ENCODE data around the gene OLFM2.

The OLFM2 gene

GRCh38 chr19:9903336-9903735, 33.0 kb downstream of the OLFM2 start:
- no peak for DNase-seq

GRCh38 chr19:9901642-9902041, 34.7 kb downstream of the OLFM2 start:
- DNase-seq: no peak

DNA sequence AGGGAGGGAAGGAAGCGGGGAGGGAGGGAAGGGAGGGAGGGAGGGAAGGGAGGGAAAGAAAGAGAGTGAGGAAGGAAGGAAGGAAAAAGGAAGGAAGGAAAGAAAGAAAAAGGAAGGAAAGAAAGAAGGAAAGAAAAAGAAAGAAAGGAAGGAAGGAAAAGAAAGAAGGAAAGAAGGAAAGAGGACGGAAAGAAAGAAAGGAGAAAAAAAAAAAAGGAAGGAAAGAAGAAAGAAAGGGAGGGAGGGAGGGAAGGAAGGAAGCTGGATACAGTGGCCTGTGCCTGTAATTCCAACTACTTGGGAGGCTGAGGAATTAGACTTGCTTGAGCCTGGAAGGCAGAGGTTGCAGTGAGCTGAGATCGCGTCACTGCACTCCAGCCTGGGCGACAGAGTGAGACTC, 35.3 kb downstream of the OLFM2 start:
- no peak for DNase-seq

GRCh38 chr19:9891609-9892373, 44.5 kb downstream of the OLFM2 start:
- DNase-seq: no peak

DNA sequence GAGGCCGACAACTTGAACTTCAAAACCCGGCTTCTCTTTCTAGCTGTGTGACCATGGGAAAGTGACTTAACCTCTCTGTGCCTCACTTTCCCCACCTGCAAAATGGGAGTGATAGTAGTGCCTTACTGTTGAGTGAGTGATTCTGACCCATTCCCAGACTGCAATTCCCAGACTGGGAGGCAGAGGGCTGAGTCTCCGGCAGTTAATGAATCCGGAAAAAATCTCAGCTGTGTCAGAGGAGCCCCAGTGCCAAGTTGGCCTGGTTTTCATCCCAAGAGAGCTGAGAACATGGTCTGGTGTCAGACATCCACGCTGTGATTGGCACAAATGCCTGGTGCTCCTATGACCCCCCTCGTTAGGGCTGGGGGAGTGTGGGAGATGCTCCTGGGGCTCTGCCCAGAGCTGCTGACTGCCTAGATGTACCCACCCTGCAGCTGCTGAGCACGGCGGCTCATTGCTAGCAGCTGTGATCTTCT, 51.2 kb downstream of the OLFM2 start:
- no peak for DNase-seq

DNA sequence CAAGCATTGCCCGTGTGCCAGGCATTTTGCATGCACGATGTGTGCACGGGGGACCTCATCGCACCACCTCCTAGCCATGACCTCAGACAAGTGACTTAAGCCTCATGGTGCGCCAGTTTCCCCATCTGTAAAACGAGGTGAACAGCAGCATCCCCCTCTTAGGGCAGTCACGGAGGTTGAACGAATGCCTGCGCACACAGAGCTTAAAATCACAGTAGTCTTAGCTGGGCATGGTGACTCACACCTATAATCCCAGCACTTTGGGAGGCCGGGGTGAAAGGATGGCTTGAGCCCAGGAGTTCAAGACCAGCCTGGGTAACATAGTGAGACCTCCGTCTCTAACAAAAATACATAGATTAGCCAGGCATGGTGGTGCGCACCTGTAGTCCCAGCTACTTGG, 52.6 kb downstream of the OLFM2 start:
- DNase-seq: no peak

GRCh38 chr19:9883231-9883758, 53.0 kb downstream of the OLFM2 start:
- no peak for DNase-seq

GRCh38 chr19:9881720-9882119, 54.6 kb downstream of the OLFM2 start:
- DNase-seq: no peak

DNA sequence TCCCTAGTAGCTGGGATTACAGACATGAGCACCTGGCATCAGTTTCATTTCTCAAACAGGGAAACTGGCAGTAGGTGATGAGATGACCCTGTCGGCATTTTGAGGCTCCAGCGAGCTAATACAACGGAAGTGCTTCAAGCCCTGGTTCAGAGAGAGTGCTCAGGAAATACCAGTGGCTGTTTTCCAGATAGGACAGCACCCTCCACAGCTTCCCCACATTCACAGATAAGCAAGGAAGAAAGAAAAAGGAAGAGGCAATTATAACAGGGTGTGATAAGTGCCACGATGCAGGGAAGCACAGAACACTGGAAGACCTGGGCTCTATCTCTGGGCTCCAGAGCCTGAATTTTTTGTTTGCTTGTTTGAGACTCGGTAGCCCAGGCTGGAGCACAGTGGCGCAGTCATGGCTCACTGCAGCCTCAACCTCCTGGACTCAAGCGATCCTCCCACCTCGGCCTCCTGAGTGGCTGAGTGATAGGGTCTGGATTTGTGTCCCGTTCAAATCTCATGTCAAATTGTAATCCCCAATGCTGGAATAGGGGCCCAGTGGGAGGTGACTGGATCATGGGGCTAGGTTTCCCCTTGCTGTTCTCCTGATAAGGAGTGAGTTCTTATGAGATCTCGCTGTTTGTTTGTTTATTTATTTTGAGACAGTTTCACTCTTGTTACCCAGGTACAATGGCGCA, 57.7 kb downstream of the OLFM2 start:
- DNase-seq: no peak

DNA sequence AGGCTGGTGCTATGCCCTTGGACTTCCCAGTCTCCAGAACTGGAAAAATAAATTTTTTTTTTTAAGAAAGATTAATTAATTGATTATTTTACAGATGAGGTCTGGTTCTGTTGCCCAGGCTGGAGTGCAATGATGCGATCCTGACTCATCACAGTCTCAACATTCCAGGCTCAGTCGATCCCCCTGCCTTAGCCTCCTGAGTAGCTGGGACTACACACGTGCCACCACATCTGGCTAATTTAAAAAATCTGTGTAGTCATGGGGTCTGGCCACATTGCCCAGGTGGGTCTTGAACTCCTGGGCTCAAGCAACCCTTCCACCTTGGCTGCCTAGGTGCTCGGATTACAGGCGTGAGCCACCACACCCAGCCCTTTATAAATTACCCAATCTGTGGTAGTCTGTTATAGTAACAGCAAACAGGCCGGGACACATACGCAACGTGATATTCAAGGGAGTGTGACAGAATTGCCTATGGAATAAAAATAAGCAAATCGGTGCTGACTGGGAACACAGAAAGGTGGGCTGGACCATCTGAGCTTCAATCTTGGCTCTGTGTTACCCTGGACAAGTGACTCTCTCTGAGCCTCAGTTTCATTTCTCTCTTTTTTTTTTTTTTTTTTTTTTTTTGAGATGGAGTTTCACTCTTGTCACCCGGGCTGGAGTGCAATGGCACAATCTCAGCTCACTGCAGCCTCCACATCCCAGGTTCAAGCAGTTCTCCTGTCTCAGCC, 58.4 kb downstream of the OLFM2 start:
- no peak for DNase-seq

GRCh38 chr19:9875796-9876195, 60.5 kb downstream of the OLFM2 start:
- DNase-seq: no peak

DNA sequence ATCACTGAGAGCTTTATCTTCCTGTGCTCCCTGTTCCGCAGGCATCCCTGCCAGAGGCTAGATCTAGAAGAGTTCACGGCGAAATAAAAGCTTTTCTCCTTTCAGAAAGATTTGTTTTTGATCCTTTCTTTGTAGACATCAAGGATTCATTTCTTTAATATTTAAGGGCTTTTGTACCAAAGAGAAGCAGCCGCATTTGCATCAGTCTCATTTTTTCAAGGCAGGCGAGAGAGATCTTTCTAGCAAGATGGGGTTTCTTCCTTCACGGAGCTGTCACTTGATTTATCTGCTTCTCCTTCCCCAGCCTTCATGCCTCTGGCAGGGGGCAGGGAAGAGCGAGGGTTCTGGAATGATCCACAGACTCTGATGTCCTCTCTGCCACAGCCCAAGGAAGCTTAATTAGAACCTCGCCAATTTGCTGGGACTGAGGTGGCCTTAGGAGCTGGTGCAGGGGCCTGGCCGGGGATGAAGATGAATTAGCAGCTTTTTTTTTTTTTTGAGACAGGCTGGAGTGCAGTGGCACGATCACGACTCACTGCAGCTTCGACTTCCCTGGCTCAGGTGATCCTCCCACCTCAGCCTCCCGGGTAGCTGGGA, 61.2 kb downstream of the OLFM2 start:
- DNase-seq: no peak

DNA sequence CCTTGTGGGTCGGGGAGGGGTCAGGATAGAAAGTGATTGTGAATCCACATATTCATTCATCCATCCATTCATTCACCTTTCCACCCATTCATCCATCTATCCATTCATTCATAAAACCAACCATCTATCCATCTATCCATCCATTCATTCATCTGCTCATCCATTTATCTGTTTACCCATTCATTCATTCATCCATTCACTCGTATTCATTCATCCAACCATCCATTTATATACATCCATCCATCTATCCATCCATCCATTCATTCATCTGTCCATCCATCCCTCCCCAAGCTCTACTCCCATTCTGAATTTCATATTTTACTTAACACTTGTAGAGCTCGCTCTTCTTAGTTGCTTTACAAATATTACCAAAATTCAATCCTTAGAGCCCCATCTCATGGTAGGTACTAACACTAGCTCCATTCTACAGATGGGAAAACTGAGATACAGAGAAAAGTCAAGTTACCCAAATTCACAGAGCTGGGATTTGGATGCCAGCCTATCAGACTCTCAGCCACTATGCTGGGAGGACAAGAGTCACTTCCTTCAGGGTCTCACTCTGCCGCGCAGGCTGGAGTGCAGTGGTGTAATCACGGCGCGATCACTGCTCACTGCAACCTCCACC, 63.6 kb downstream of the OLFM2 start:
- no peak for DNase-seq

- DNase-seq: no peak
Observed at GRCh38 chr19:9871626-9872338, 64.5 kb downstream of the OLFM2 start.

- DNase-seq: no peak
Observed at GRCh38 chr19:9868983-9869617, 67.2 kb downstream of the OLFM2 start.

DNA sequence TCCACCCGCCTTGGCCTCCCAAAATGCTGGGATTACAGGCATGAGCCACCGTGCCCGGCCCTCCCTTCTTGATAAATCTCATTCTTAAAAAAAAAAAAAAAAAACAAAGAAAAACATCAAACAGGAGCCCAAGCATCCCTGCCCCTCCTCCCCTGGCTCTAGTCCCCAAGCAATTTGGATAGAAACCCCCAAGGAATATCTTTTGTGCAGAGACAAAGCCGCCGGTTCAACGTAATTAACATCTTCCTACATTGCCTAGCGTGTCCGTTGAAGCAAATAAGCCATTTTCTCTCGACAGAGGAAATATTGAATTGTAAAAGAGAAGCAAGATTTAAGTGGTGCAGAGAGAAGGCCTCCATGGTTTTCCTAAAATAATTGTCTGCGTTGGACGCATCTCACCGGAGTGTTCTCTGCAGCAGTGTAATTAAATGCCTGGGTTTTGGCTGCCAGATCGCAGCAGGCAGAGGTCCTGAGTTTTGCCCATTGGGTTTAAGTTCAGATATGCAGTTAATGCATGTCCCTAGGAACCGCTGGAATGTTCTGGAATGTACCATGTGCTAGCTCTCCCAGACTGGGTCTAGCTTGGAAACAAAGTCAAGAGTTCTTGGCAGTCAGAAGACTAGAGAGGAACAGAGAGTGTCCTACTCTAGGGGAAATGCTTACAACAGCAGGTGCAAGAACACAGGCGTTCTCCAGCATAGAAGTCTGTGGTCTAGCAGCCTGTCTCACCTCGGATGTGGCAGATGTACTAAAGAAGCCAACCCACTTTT, 70.4 kb downstream of the OLFM2 start:
- no peak for DNase-seq

DNA sequence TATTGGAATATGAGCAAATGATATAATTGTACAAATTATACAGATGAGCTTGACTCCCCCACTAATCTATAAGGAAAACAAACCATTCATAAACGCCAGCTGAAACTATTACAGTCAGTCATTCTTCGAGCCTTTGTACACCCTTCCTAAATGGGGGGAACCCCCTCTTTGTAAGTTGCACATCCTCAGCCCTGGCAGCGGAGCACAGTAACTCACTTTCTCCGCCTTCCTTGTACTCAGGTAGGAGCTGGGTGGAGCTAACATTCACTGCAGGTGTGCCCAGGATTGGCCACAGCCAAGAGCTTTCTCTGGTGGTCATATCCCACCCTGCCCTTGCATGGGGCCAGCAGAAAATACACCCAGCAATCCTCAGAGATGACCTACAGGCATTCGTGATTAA, 72.6 kb downstream of the OLFM2 start:
- no peak for DNase-seq

- DNase-seq: no peak
Observed at GRCh38 chr19:9862938-9863337, 73.4 kb downstream of the OLFM2 start.

DNA sequence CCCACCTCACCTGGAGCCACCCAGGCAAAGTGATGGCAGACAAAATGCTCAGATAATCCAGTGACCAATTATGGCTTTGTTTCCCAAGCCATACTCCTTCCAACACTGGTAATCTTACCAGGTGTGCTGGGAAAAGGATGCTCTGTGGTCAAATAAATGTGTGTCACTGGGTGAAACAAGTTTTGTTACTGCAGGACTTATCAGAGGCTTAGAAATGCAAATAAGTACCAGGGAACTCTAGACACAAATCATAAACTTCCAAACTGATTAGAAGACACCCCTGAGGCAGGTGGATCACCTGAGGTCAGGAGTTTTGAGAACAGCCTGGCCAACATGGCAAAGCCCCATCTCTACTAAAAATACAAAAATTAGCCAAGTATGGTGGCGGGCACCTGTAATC, 74.8 kb downstream of the OLFM2 start:
- no peak for DNase-seq

- DNase-seq: no peak
Observed at GRCh38 chr19:9860407-9860806, 75.9 kb downstream of the OLFM2 start.

DNA sequence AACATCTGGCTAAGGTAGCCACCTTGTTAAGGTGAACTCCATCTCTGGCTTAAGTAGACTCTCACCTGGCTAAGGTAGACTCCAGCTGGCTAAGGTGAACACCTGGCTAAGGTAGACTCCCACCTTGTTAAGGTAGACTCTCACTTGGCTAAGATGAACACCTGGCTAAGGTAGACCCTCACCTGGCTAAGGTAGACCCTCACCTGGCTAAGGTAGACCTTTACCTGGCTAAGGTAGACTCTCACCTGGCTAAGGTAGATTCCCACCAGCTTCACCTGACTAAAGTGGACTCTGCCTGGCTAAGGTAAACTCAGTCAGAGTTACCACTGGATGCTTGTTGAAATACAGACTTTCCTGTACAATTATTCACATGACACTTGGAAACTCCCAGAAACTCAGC, 77.5 kb downstream of the OLFM2 start:
- DNase-seq: no peak

Measured in activated T-cell treated with anti-CD3 and anti-CD28 coated beads for 4 hours (primary cell).